NCI-H2107 (cell line): ENCODE results near the gene PLK2.

Source experiments
- DNase-seq: peaks from one replicate; lab custom pipeline; 2025; lab: John Stamatoyannopoulos, UW

PLK2 gene

GRCh38 chr5:58450018-58450417 is 9.9 kb downstream of the PLK2 start:
- DNase-seq = no peak

GRCh38 chr5:58447226-58447625 is 12.7 kb downstream of the PLK2 start:
- DNase-seq = no peak

- DNase-seq = no peak
Observed at GRCh38 chr5:58446024-58446423, 13.9 kb downstream of the PLK2 start.

GRCh38 chr5:58444805-58445204 is 15.1 kb downstream of the PLK2 start:
- DNase-seq = no peak

GRCh38 chr5:58440901-58441460 is 18.9 kb downstream of the PLK2 start:
- no peak for DNase-seq

GRCh38 chr5:58439094-58439644 is 20.7 kb downstream of the PLK2 start:
- DNase-seq = no peak

- DNase-seq = no peak
Observed at GRCh38 chr5:58437661-58438060, 22.2 kb downstream of the PLK2 start.

GRCh38 chr5:58431832-58432231 is 28.1 kb downstream of the PLK2 start:
- no peak for DNase-seq

GRCh38 chr5:58412932-58413331 is 47.0 kb downstream of the PLK2 start:
- DNase-seq = no peak

GRCh38 chr5:58412081-58412480 is 47.8 kb downstream of the PLK2 start:
- DNase-seq = no peak

GRCh38 chr5:58411372-58411771 is 48.5 kb downstream of the PLK2 start:
- DNase-seq = no peak

- DNase-seq = no peak
Observed at GRCh38 chr5:58410441-58410840, 49.4 kb downstream of the PLK2 start.

GRCh38 chr5:58407042-58407719 is 52.7 kb downstream of the PLK2 start:
- DNase-seq = no peak

GRCh38 chr5:58406394-58406793 is 53.5 kb downstream of the PLK2 start:
- no peak for DNase-seq

- DNase-seq = no peak
Observed at GRCh38 chr5:58405175-58405574, 54.7 kb downstream of the PLK2 start.

- DNase-seq = no peak
Observed at GRCh38 chr5:58404734-58405133, 55.2 kb downstream of the PLK2 start.
